GM18502 (cell line): ENCODE results near the gene CACNB4.
"Not testable (repeated sequence)": the region's sequence is repeated elsewhere in the genome, so short reads cannot be mapped to it uniquely, and the experiment has no call there.

Source experiments
- ATAC-seq: cut with Tn5 transposase; IDR thresholded peaks from one replicate; pipeline ENCODE4 v1.9.1; 2021; ENCODE audit warnings: mild to moderate bottlenecking; ENCODE audit not compliant: unreplicated experiment, poor library complexity

The CACNB4 gene

GRCh38 chr2:151878655-151879563 lies 219.9 kb downstream of the CACNB4 start:
- no peak for ATAC-seq

- no peak for ATAC-seq
Observed at GRCh38 chr2:151878204-151878603, 220.6 kb downstream of the CACNB4 start.

- not testable (repeated sequence) for ATAC-seq
Observed at GRCh38 chr2:151875631-151876030, 223.2 kb downstream of the CACNB4 start.

GRCh38 chr2:151872463-151872862 lies 226.4 kb downstream of the CACNB4 start:
- no peak for ATAC-seq

GRCh38 chr2:151869291-151869690 lies 229.6 kb downstream of the CACNB4 start:
- ATAC-seq = no peak

GRCh38 chr2:151862700-151863099 lies 236.1 kb downstream of the CACNB4 start:
- peak; percentile 99 for ATAC-seq

GRCh38 chr2:151861174-151861573 lies 237.7 kb downstream of the CACNB4 start:
- ATAC-seq = no peak

- ATAC-seq = no peak
Observed at GRCh38 chr2:151860613-151861146, 238.2 kb downstream of the CACNB4 start.

- no peak for ATAC-seq
Observed at GRCh38 chr2:151860210-151860609, 238.6 kb downstream of the CACNB4 start.

GRCh38 chr2:151857650-151858049 lies 241.2 kb downstream of the CACNB4 start:
- ATAC-seq = no peak

- ATAC-seq = no peak
Observed at GRCh38 chr2:151855111-151855510, 243.7 kb downstream of the CACNB4 start.

- ATAC-seq = no peak
Observed at GRCh38 chr2:151853070-151853758, 245.6 kb downstream of the CACNB4 start.

GRCh38 chr2:151852260-151853069 lies 246.4 kb downstream of the CACNB4 start:
- ATAC-seq = no peak

GRCh38 chr2:151851761-151852160 lies 247.1 kb downstream of the CACNB4 start:
- no peak for ATAC-seq

- no peak for ATAC-seq
Observed at GRCh38 chr2:151849413-151850010, 249.3 kb downstream of the CACNB4 start.

GRCh38 chr2:151845884-151846283 lies 253.0 kb downstream of the CACNB4 start:
- peak; percentile 63 for ATAC-seq

GRCh38 chr2:151845481-151845880 lies 253.4 kb downstream of the CACNB4 start:
- ATAC-seq = no peak

- ATAC-seq = no peak
Observed at GRCh38 chr2:151844211-151844896, 254.5 kb downstream of the CACNB4 start.

- no peak for ATAC-seq
Observed at GRCh38 chr2:151843691-151844061, 255.2 kb downstream of the CACNB4 start.
